HG03095 (cell line): ENCODE measurements around the gene RING1.

ENCODE experiments used
- ATAC-seq: cut with Tn5 transposase; IDR thresholded peaks from one replicate; pipeline ENCODE4 v1.9.1; 2021; ENCODE audit warnings: moderate library complexity; ENCODE audit not compliant: unreplicated experiment

Gene RING1

GRCh38 chr6:33192105-33192646 is 16.1 kb upstream of the RING1 start, which contains the start of gene COL11A2:
Gene COL11A2, minus strand, starts transcription at chr6:33192467. Its CDS starts 227 bp downstream, at chr6:33192240.
- ATAC-seq: no peak

GRCh38 chr6:33192671-33193602 is 15.4 kb upstream of the RING1 start:
- no peak for ATAC-seq

GRCh38 chr6:33193619-33194018 is 14.7 kb upstream of the RING1 start:
- no peak for ATAC-seq

- no peak for ATAC-seq
Observed at GRCh38 chr6:33194431-33194979, 13.8 kb upstream of the RING1 start.

GRCh38 chr6:33195304-33196165 is 12.8 kb upstream of the RING1 start:
- no peak for ATAC-seq

- ATAC-seq: no peak
Observed at GRCh38 chr6:33197431-33198048, 10.8 kb upstream of the RING1 start.

GRCh38 chr6:33198159-33198852 is 10.0 kb upstream of the RING1 start:
- no peak for ATAC-seq

- ATAC-seq: no peak
Observed at GRCh38 chr6:33198853-33199436, 9.4 kb upstream of the RING1 start.

GRCh38 chr6:33199687-33200218 is 8.5 kb upstream of the RING1 start:
- ATAC-seq: peak; percentile 24

GRCh38 chr6:33200219-33201146 is 7.8 kb upstream of the RING1 start, which contains the start of the genes RXRB and SLC39A7:
Gene RXRB, minus strand, starts transcription at chr6:33200665. Its CDS starts 189 bp downstream, at chr6:33200476.
Gene SLC39A7, plus strand, starts transcription at chr6:33200867. Its CDS starts 379 bp downstream, at chr6:33201246.
- peak; percentile 36 for ATAC-seq

GRCh38 chr6:33201147-33201545 is 7.2 kb upstream of the RING1 start:
- ATAC-seq: no peak

GRCh38 chr6:33201935-33202334 is 6.4 kb upstream of the RING1 start:
- ATAC-seq: no peak

- no peak for ATAC-seq
Observed at GRCh38 chr6:33202799-33203198, 5.5 kb upstream of the RING1 start.

GRCh38 chr6:33203443-33204164 is 4.7 kb upstream of the RING1 start:
- no peak for ATAC-seq

- ATAC-seq: no peak
Observed at GRCh38 chr6:33204165-33204414, 4.2 kb upstream of the RING1 start.

- peak; percentile 45 for ATAC-seq
Observed at GRCh38 chr6:33204415-33205190, 3.7 kb upstream of the RING1 start, which contains the start of gene HSD17B8. Gene HSD17B8, plus strand, starts transcription at chr6:33204655. Its CDS starts 14 bp downstream, at chr6:33204669.
